ENCODE data around the gene CEP78. TPM values are rescaled to one million over a fixed set of nuclear protein-coding genes. Genes with fewer than 3 reads are reported as not detected.
A peak's percentile ranks its signal among the peaks of the same experiment; 100 is the strongest.

Gene CEP78, protein sequence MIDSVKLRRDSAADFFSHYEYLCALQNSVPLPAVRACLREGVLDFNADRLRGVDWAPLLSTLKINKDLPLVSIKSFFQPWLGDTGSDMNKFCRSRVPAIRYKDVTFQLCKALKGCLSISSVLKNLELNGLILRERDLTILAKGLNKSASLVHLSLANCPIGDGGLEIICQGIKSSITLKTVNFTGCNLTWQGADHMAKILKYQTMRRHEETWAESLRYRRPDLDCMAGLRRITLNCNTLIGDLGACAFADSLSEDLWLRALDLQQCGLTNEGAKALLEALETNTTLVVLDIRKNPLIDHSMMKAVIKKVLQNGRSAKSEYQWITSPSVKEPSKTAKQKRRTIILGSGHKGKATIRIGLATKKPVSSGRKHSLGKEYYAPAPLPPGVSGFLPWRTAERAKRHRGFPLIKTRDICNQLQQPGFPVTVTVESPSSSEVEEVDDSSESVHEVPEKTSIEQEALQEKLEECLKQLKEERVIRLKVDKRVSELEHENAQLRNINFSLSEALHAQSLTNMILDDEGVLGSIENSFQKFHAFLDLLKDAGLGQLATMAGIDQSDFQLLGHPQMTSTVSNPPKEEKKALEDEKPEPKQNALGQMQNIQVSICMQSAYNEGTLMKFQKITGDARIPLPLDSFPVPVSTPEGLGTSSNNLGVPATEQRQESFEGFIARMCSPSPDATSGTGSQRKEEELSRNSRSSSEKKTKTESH
- 20.0 and 27.6 TPM in 2 replicates for total RNA-seq

DNA sequence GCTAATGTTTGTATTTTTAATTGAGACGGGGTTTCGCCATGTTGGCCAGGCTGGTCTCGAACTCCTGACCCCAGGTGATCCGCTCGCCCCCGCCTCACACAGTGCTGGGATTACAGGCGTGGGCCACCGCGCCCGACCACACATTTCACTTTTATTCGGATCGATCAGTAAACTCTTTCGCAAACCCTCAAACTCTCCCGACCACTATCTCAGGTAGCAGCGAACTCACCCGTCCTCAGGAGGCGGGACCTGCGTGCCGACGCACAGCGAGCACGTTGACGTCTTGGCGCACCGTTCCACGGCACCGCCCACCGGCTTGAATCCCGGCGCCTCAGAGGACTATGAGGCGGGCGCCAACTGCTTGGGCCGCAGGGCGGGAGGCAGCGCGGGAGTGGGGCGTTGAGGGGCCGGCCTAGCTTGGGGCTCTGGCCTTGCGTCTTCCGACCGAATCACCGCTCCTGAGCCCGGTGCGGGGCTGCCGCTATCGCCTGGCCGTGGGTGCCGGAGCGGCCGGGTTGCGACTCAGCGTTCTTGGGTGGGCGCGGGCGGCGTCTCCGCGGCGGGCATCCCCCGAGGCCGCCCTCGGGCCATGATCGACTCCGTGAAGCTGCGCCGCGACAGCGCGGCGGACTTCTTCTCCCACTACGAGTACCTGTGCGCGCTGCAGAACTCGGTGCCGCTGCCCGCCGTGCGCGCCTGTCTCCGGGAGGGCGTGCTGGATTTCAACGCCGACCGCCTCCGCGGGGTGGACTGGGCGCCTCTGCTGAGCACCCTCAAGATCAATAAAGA, at the start of gene CEP78:
CEP78 (plus strand) TSS at position 314 of the 789 bp plus-strand sequence; CDS start at position 590, 276 bp downstream.
- TF ChIP-seq, protein P1, sequence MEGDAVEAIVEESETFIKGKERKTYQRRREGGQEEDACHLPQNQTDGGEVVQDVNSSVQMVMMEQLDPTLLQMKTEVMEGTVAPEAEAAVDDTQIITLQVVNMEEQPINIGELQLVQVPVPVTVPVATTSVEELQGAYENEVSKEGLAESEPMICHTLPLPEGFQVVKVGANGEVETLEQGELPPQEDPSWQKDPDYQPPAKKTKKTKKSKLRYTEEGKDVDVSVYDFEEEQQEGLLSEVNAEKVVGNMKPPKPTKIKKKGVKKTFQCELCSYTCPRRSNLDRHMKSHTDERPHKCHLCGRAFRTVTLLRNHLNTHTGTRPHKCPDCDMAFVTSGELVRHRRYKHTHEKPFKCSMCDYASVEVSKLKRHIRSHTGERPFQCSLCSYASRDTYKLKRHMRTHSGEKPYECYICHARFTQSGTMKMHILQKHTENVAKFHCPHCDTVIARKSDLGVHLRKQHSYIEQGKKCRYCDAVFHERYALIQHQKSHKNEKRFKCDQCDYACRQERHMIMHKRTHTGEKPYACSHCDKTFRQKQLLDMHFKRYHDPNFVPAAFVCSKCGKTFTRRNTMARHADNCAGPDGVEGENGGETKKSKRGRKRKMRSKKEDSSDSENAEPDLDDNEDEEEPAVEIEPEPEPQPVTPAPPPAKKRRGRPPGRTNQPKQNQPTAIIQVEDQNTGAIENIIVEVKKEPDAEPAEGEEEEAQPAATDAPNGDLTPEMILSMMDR (IDR thresholded peaks at IDR 0.05; ENCODE audit: insufficient read depth, low read depth, low read length), result no peak
- peak within 1 kb of the TSS; percentile 80 for H3K4me3 ChIP-seq (ENCODE audit: low read depth, low read length)
- DNase-seq (ENCODE audit: low read depth), result peak; percentile 91

DNA sequence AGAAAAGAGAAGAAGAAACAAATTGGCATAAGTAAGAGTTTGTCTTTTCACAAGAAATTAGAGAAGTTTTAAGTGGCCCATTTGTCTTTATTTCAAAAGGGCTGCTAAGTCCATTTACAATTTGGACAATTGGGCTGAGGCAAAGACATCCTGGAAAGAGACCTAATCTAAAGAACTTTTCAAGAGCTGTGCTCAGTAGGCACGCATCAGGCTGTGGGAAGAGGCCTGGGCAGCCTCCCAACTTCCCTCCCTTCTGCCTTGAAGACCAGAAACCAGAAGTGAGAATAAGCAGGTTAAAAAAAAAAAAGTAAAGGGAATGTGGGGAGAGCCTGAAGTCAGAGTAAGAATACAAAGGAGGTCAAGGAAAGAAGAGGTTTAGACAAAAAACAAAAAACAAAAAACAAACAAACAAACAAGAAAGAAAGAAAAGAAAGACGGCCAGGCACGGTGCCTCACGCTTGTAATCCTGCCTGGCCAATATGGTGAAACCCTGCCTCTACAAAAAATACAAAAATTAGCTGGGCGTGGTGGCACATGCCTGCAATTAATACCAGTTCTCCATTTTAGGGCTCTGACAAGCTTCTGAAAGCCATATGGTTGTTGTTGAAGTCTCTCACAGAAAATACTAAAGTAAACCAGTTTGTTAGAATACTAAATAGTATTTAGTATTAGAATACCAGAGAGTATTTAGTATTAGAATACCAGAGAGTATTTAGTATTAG, 48.0 kb upstream of the CEP78 start:
- TF ChIP-seq, protein P1 (IDR thresholded peaks at IDR 0.05; ENCODE audit: insufficient read depth, low read depth, low read length), result no peak

DNA sequence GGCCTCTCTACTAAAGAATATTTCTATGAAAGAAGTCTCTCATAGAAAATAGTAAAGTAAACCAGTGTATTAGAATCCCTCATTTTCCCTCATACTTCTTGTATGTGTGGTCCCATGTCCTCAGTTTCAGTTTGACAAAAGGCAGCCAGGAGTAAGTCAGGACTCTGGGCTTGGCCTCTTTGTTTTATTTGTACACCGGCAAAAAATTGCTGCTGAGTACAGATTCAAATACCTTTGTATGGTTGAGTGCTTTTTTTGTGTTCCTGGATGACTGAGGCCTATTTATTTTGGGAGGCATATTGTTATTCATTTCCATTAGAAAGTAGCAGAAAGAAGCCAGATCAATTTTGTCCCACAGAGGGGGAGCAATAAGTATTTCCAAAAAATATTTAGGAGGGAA, 47.3 kb upstream of the CEP78 start:
- TF ChIP-seq, protein P1 (IDR thresholded peaks at IDR 0.05; ENCODE audit: insufficient read depth, low read depth, low read length), result no peak
- H3K4me3 ChIP-seq (ENCODE audit: low read depth, low read length), result no peak overlapping the region
- DNase-seq (ENCODE audit: low read depth), result no peak

More for the DNA sequence above, 48.0 kb upstream of the CEP78 start:
- no peak overlapping the region for H3K4me3 ChIP-seq (ENCODE audit: low read depth, low read length)
- no peak for DNase-seq (ENCODE audit: low read depth)

DNA sequence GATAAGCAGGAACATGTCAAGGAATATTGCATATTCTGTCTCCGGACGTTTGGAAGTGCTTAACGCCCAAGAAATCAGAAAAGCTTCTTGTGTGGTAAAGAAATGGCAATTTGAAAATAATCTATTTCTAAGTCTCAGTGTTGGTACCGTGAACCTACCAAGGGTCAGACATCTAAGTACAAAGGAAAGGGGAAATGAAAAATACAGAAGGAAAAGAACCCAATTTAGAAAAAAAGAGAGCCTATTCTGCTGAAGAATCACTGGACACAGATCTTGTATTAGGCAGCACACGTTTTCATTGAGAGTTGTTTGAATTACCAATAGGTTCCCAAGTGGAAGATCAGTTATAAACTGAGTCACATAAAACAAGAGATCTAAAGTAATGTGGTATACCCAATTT, 46.9 kb upstream of the CEP78 start:
- DNase-seq (ENCODE audit: low read depth), result no peak
- TF ChIP-seq, protein P1 (IDR thresholded peaks at IDR 0.05; ENCODE audit: insufficient read depth, low read depth, low read length), result no peak
- H3K4me3 ChIP-seq (ENCODE audit: low read depth, low read length), result no peak overlapping the region

DNA sequence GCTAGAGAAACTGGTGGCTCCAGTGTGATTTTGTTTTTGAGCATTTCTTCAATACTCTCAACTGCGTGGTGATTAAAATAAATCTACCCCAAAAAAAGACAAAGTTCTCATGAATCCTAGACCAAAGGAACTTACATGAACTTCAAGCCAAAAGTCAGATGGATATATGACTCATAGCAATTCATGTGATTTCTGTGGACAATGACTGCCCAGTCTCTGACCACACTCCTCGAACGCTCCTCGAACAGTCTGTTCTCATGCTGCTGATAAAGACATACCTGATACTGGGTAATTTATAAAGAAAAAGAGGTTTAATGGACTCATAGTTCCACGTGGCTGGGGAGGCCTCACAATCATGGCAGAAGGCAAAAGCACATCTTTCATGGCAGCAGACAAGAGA, 46.4 kb upstream of the CEP78 start:
- DNase-seq (ENCODE audit: low read depth), result no peak
- no peak overlapping the region for H3K4me3 ChIP-seq (ENCODE audit: low read depth, low read length)
- TF ChIP-seq, protein P1 (IDR thresholded peaks at IDR 0.05; ENCODE audit: insufficient read depth, low read depth, low read length), result no peak

DNA sequence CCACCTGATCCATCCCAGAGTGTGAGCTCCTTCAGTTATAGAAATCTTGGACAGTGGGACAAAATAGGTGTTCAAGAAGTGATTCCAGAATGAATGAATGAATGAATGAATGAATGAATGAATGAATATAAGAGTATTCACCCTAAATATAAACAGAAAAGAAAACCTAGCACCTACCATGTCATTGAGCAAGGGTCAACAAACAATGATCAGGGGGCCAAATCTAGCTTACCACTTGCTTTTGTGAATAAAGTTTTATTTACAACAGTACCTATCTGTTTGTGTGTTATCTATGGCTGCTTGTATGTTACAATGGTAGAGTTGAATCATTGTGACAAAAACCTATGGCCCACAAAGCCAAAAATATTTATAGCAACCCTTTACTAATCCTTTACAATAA, 43.9 kb upstream of the CEP78 start:
- TF ChIP-seq, protein P1 (IDR thresholded peaks at IDR 0.05; ENCODE audit: insufficient read depth, low read depth, low read length), result no peak
- no peak overlapping the region for H3K4me3 ChIP-seq (ENCODE audit: low read depth, low read length)
- no peak for DNase-seq (ENCODE audit: low read depth)

Measured in fibroblast of villous mesenchyme (primary cell).